OCI-LY7 (cell line): ENCODE results near the gene TAS2R41. TPM values are rescaled to one million over a fixed set of nuclear protein-coding genes. Genes with fewer than 3 reads are reported as not detected.

Source experiments
- BruUV-seq: library from RNA; stranded (reverse); fragments of 400-500 nt; replicated peaks from 2 replicates; lab custom pipeline; 2021; lab: Mats Ljungman, UMichigan
- CTCF ChIA-PET: fragments of 300-600 bp; sonication (Branson Sonifier 250); formaldehyde crosslinking; loops from one replicate; lab custom pipeline; 2022; ENCODE audit warnings: antibody characterized with exemption; ENCODE audit not compliant: unreplicated experiment; lab: Charles Lee
- POLR2A ChIA-PET: fragments of 300-600 bp; sonication (Branson Sonifier 250); formaldehyde crosslinking; loops from one replicate; lab custom pipeline; 2022; ENCODE audit warnings: antibody characterized with exemption; lab: Charles Lee
- DNase-seq: peaks from one replicate; pipeline ENCODE4 v3.0.0-alpha.2; 2015; ENCODE audit warnings: low spot score
- H2AFZ ChIP-seq: fragments of 200-600 bp; sonication (generic), shearing (Covaris generic); 2 replicates; pipeline ENCODE4 v1.6.1; 2014; ENCODE audit warnings: mild to moderate bottlenecking, antibody characterized with exemption, low read length, moderate library complexity
- H3K27ac ChIP-seq: fragments of 200-600 bp; sonication (generic); 2 replicates; pipeline ENCODE4 v1.5.1; 2014; ENCODE audit warnings: mixed run types, low read depth, mild to moderate bottlenecking, moderate library complexity, low read length, inconsistent platforms; ENCODE audit not compliant: poor library complexity, severe bottlenecking
- H3K36me3 ChIP-seq: fragments of 200-600 bp; sonication (generic); 2 replicates; pipeline ENCODE4 v1.6.1; 2014; ENCODE audit warnings: mild to moderate bottlenecking, antibody characterized with exemption, low read length, moderate library complexity, mixed read lengths; ENCODE audit not compliant: insufficient read depth
- H3K4me1 ChIP-seq: fragments of 200-600 bp; sonication (generic); 2 replicates; pipeline ENCODE4 v1.5.1; 2014; ENCODE audit warnings: mild to moderate bottlenecking, low read length; ENCODE audit not compliant: insufficient read depth, poor library complexity, severe bottlenecking
- H3K4me2 ChIP-seq: fragments of 200-600 bp; sonication (generic); 2 replicates; pipeline ENCODE4 v1.6.1; 2014; ENCODE audit warnings: mild to moderate bottlenecking, low read length
- H3K4me3 ChIP-seq: fragments of 200-600 bp; sonication (generic); 2 replicates; pipeline ENCODE4 v1.5.1; 2014; ENCODE audit warnings: mild to moderate bottlenecking, low read depth, low read length; ENCODE audit not compliant: poor library complexity, severe bottlenecking
- H3K79me2 ChIP-seq: fragments of 200-600 bp; sonication (generic); 2 replicates; pipeline ENCODE4 v1.6.1; 2016; ENCODE audit warnings: low read depth, mild to moderate bottlenecking, low read length, moderate library complexity, mixed read lengths; ENCODE audit not compliant: insufficient read depth
- H3K9me2 ChIP-seq: fragments of 200-600 bp; sonication (generic); 2 replicates; pipeline ENCODE4 v1.6.1; 2016; ENCODE audit warnings: mild to moderate bottlenecking, low read length, mixed read lengths; ENCODE audit not compliant: insufficient read depth
- H3K9me3 ChIP-seq: fragments of 200-600 bp; sonication (generic); 2 replicates; pipeline ENCODE4 v1.6.1; 2014; ENCODE audit warnings: mild to moderate bottlenecking, mixed run types, low read length, mixed read lengths
- H4K20me1 ChIP-seq: fragments of 200-600 bp; sonication (generic); 2 replicates; pipeline ENCODE4 v1.6.1; 2014; ENCODE audit warnings: mild to moderate bottlenecking, antibody characterized with exemption, low read length, moderate library complexity, mixed read lengths; ENCODE audit not compliant: insufficient read depth
- CTCF ChIP-seq: fragments of 200-600 bp; sonication (generic); conservative IDR thresholded peaks from 2 replicates; pipeline ENCODE4 v1.5.1; 2014; ENCODE audit warnings: mild to moderate bottlenecking, antibody characterized with exemption, low read length, moderate library complexity, mixed read lengths
- EZH2phosphoT487 ChIP-seq: fragments of 200-600 bp; sonication (generic); IDR thresholded peaks from 2 replicates; pipeline ENCODE4 v1.6.1; 2018; ENCODE audit warnings: low read depth, borderline replicate concordance, mild to moderate bottlenecking, mixed run types, antibody characterized with exemption, low read length, moderate library complexity, mixed read lengths
- intact Hi-C: fragments of 100-400 bp; cut with micrococcal nuclease; formaldehyde crosslinking; loops from one replicate; pipeline ENCODE4 v1.10.0; 2022; ENCODE audit not compliant: unreplicated experiment
- total RNA-seq, 2 experiments: library from RNA; depleted of rRNA in 1 of 2; stranded (reverse); fragments of >200 nt in 1 of 2; shearing (Covaris generic) in 1 of 2; gene quantifications; 2 replicates each; pipeline ENCODE4 v1.2.3, GENCODE V29; 2014 to 2022

Gene TAS2R41
- total RNA-seq, 2 experiments from 2014 or later = not detected

DNA sequence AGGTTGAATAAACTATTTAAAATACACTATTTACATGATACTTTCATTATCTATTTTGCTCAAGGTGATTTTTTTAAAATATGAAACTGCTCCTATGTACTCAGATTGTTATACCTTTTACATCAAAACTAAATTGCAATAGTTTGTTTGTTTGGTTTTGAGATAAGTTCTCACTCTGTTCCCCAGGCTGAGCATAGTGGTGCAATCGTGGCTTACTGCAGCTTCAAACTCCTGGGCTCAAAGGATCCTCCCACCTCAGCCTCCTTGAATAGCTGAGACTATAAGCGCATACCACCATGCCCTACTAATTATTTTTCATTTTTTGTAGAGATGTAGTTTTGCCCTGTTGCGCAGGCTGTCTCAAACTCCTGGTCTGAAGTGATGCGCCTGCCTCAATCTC, 21.7 kb upstream of the TAS2R41 start:
- CTCF ChIA-PET = no interaction called here
- DNase-seq = no peak
- BruUV-seq = no TSS peak
- intact Hi-C loops = no loop called here
- Histone ChIP-seq H3K79me2 (no peaks in the 10 kb centered on the region), H4K20me1 (no peaks in the 10 kb centered on the region), H3K27ac (no peak overlapping the region), H3K4me2 (no peak overlapping the region), H3K4me1 (no peaks in the 10 kb centered on the region), H3K9me3 (no peaks in the 10 kb centered on the region), H3K9me2 (no peaks in the 10 kb centered on the region), H3K36me3 (no peaks in the 10 kb centered on the region), H2AFZ (no peak overlapping the region), H3K4me3 (no peak overlapping the region)
- TF ChIP-seq EZH2phosphoT487 (no peak), CTCF (no peak)
- POLR2A ChIA-PET = no interaction called here

DNA sequence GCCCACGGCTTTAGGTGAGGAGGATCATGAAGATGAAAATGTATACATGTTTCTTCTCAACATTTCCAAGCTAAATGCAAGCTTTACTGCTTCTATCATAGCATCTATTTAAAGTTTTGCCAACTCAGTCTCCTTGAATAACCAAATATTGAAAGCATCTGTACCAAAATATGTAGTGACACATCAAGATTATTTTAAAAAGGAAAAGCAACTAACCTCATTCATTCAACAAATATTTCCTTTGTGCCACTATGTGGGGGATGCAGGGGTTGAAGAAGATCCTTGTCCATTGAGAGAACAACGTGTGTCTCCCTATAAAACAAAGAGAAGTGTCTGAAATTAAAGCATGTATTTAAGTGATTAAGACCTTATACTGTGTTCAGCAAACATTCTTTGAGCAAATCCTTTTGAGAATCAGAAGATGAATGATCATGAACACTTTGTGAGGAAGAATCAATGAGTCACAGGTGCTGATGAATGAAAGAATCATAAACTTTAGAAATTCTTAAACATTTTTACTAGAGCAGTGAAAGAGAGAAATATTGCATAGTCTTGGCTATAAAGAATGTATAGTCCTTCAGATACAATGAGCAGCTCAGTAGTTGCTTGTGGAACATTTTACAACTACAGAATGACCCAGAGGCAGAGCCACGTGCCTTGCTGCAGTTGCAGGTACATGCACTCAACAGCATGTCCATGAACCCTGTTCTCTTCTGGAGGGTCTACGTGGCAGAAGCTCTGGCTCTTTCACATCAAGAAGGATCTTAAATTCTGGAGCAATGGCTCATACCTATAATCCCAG, 20.5 kb upstream of the TAS2R41 start:
- H3K36me3 ChIP-seq = no peaks in the 10 kb centered on the region
- no peak overlapping the region for H3K4me3 ChIP-seq
- H3K9me3 ChIP-seq = no peaks in the 10 kb centered on the region
- H3K9me2 ChIP-seq = no peaks in the 10 kb centered on the region
- BruUV-seq = no TSS peak
- no peak for TF ChIP-seq CTCF
- TF ChIP-seq EZH2phosphoT487 = no peak
- H3K4me2 ChIP-seq = no peak overlapping the region
- DNase-seq = no peak
- no peak overlapping the region for H3K27ac ChIP-seq
- H3K4me1 ChIP-seq = no peaks in the 10 kb centered on the region
- ChIA-PET POLR2A (no interaction called here), CTCF (no interaction called here)
- H3K79me2 ChIP-seq = no peaks in the 10 kb centered on the region
- intact Hi-C loops = no loop called here
- no peaks in the 10 kb centered on the region for H4K20me1 ChIP-seq
- H2AFZ ChIP-seq = no peak overlapping the region

DNA sequence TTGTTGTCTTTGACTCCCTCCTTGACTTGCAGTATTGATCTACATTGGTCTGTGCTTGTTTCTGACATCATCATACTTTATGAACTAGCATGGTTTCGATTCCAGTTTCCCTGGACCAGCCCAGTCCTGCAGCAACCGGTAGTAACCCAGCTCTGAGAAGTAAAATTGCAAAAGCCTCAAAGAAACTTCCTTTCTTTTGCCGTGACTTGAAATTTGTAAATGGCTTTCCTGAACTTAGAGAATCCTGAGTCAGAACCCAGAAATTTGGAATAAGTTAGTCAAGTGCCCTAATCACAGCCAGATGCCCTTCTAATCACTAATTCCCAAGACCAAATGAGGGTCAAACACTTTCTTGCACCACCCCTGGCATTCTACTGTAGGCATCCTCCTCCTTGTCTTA, 19.4 kb upstream of the TAS2R41 start:
- no TSS peak for BruUV-seq
- Histone ChIP-seq H3K9me3 (no peaks in the 10 kb centered on the region), H4K20me1 (no peaks in the 10 kb centered on the region), H3K4me2 (no peak overlapping the region), H2AFZ (no peak overlapping the region), H3K79me2 (no peaks in the 10 kb centered on the region), H3K4me1 (no peaks in the 10 kb centered on the region), H3K9me2 (no peaks in the 10 kb centered on the region), H3K4me3 (no peak overlapping the region), H3K27ac (no peak overlapping the region), H3K36me3 (no peaks in the 10 kb centered on the region)
- ChIA-PET POLR2A (no interaction called here), CTCF (no interaction called here)
- intact Hi-C loops = no loop called here
- DNase-seq = no peak
- no peak for TF ChIP-seq EZH2phosphoT487
- no peak for TF ChIP-seq CTCF
